Upper lobe of right lung (tissue), 1 donor: ENCODE data around the gene MAZ. TPM values are rescaled to one million over a fixed set of nuclear protein-coding genes. Genes with fewer than 3 reads are reported as not detected.

Experiments
- ATAC-seq: fragments of 200-7000 bp; cut with Tn5 transposase; one replicate; pipeline ENCODE4 v1.9.1; 2020; ENCODE audit warnings: mild to moderate bottlenecking, moderate library complexity
- DNase-seq: peaks from one replicate; pipeline ENCODE4 v3.0.0-alpha.2; 2020
- H3K27ac ChIP-seq: fragments of 200-600 bp; one replicate; pipeline ENCODE4 v1.8.0; 2022
- H3K27me3 ChIP-seq: fragments of 200-600 bp; one replicate; pipeline ENCODE4 v1.8.0; 2022; ENCODE audit warnings: mild to moderate bottlenecking
- H3K36me3 ChIP-seq: fragments of 200-600 bp; one replicate; pipeline ENCODE4 v1.8.0; 2022
- H3K4me1 ChIP-seq: fragments of 200-600 bp; one replicate; pipeline ENCODE4 v1.8.0; 2022
- H3K4me3 ChIP-seq: fragments of 200-600 bp; one replicate; pipeline ENCODE4 v1.8.0; 2022; ENCODE audit warnings: mild to moderate bottlenecking
- H3K9me3 ChIP-seq: fragments of 200-600 bp; one replicate; pipeline ENCODE4 v1.8.0; 2022
- CTCF ChIP-seq: fragments of 200-600 bp; IDR thresholded peaks from one replicate; pipeline ENCODE4 v1.8.0; 2022; ENCODE audit warnings: antibody characterized with exemption
- intact Hi-C: fragments of 100-400 bp; cut with DNase I; formaldehyde crosslinking; loops from one replicate; pipeline ENCODE4 v1.11.0; 2022
- total RNA-seq: library from RNA; stranded (reverse); fragmentation: NEBNext Ultra II Directional; extraction: Animal tissue kit (Norgen Biotek cat#: 25700); gene quantifications from one replicate; pipeline ENCODE4 v1.2.1, GENCODE V29; 2021
- donor health status: DM: no; HTN: yes; CAD: no; lungs with severe emphysema.

MAZ gene
- total RNA-seq, 1 donor from 2014 or later, result 148 TPM

- peaks cover 35% of the 10 kb centered on the region for H3K36me3 ChIP-seq
- H3K9me3 ChIP-seq, result no peaks in the 10 kb centered on the region
- TF ChIP-seq CTCF, result no peak
- DNase-seq (no peak), ATAC-seq (peak; percentile 45)
- no peak overlapping the region for H3K27ac ChIP-seq
- intact Hi-C loops, result no loop called here
- H3K4me3 ChIP-seq, result no peak overlapping the region
- no peaks in the 10 kb centered on the region for H3K27me3 ChIP-seq
- peaks cover 5% of the 10 kb centered on the region for H3K4me1 ChIP-seq
Measured at GRCh38 chr16:29849505-29849904, 43.2 kb downstream of the MAZ start.

- Histone ChIP-seq H3K27me3 (no peaks in the 10 kb centered on the region), H3K27ac (no peak overlapping the region), H3K36me3 (peaks cover 21% of the 10 kb centered on the region), H3K4me1 (peaks cover 5% of the 10 kb centered on the region), H3K4me3 (no peak overlapping the region), H3K9me3 (no peaks in the 10 kb centered on the region)
- intact Hi-C loops, result loop anchor here (10.0 kb wide), 1 partner anchor 154 kb away; no protein-coding TSS in a partner anchor
- TF ChIP-seq CTCF, result no peak
- DNase-seq, result no peak
- no peak for ATAC-seq
Measured at GRCh38 chr16:29850998-29851397, 44.7 kb downstream of the MAZ start.

GRCh38 chr16:29852654-29853053, 46.3 kb downstream of the MAZ start:
- H3K27me3 ChIP-seq, result no peaks in the 10 kb centered on the region
- H3K36me3 ChIP-seq, result peaks cover 4% of the 10 kb centered on the region
- DNase-seq, result no peak
- no peaks in the 10 kb centered on the region for H3K9me3 ChIP-seq
- no peak overlapping the region for H3K4me3 ChIP-seq
- H3K27ac ChIP-seq, result peak overlapping the region; percentile 72
- peaks cover 5% of the 10 kb centered on the region for H3K4me1 ChIP-seq
- TF ChIP-seq CTCF, result no peak
- ATAC-seq, result peak; percentile 54
- intact Hi-C loops, result loop anchor here (10.0 kb wide), 1 partner anchor 152 kb away; no protein-coding TSS in a partner anchor

GRCh38 chr16:29854520-29855100, 48.3 kb downstream of the MAZ start:
- no peak for TF ChIP-seq CTCF
- Histone ChIP-seq H3K4me3 (no peak overlapping the region), H3K4me1 (peaks cover 5% of the 10 kb centered on the region), H3K9me3 (no peaks in the 10 kb centered on the region), H3K27me3 (no peaks in the 10 kb centered on the region), H3K27ac (no peak overlapping the region), H3K36me3 (peaks cover 15% of the 10 kb centered on the region)
- intact Hi-C loops, result loop anchor here (10.0 kb wide), 1 partner anchor 150 kb away; no protein-coding TSS in a partner anchor
- DNase-seq, result no peak
- ATAC-seq, result no peak

- Histone ChIP-seq H3K27ac (no peak overlapping the region), H3K9me3 (no peaks in the 10 kb centered on the region), H3K4me1 (peaks cover 16% of the 10 kb centered on the region), H3K4me3 (no peak overlapping the region), H3K27me3 (no peaks in the 10 kb centered on the region), H3K36me3 (peaks cover 32% of the 10 kb centered on the region)
- DNase-seq (no peak), ATAC-seq (no peak)
- TF ChIP-seq CTCF, result no peak
- intact Hi-C loops, result loop anchor here (10.0 kb wide), 1 partner anchor 148 kb away; no protein-coding TSS in a partner anchor
Measured at GRCh38 chr16:29857133-29857760, 50.9 kb downstream of the MAZ start.
